GM23338 (cell line): Measurements from ENCODE around the gene XXYLT1.
"Not testable (repeated sequence)": the region's sequence is repeated elsewhere in the genome, so short reads cannot be mapped to it uniquely, and the experiment has no call there.

Experiments
- CREB1 ChIP-seq: fragments of 250-450 bp; sonication (Bioruptor Pico); IDR thresholded peaks from 2 replicates; pipeline ENCODE4 v1.5.0; 2020; ENCODE audit warnings: low read depth, mild to moderate bottlenecking, moderate library complexity
- EZH2 ChIP-seq: fragments of 200-600 bp; sonication (generic); IDR thresholded peaks from one replicate; pipeline ENCODE4 v1.8.0; 2017; ENCODE audit warnings: antibody characterized with exemption, mild to moderate bottlenecking, low read depth; ENCODE audit not compliant: unreplicated experiment
- EZH2phosphoT487 ChIP-seq: fragments of 200-600 bp; sonication (generic); IDR thresholded peaks from one replicate; pipeline ENCODE4 v1.8.1; 2018; ENCODE audit warnings: antibody characterized with exemption; ENCODE audit not compliant: unreplicated experiment
- JUNB ChIP-seq: IDR thresholded peaks from one replicate; pipeline ENCODE4 v1.6.1; 2016; ENCODE audit warnings: antibody characterized with exemption; ENCODE audit not compliant: unreplicated experiment
- NANOG ChIP-seq: IDR thresholded peaks from 2 replicates; pipeline ENCODE4 v1.6.1; 2016; ENCODE audit warnings: antibody characterized with exemption, borderline replicate concordance
- POLR2AphosphoS5 ChIP-seq: IDR thresholded peaks from 2 replicates; pipeline ENCODE4 v1.6.1; 2016; ENCODE audit warnings: antibody characterized with exemption, low read depth
- STAT1 ChIP-seq: IDR thresholded peaks from one replicate; pipeline ENCODE4 v1.6.1; 2016; ENCODE audit warnings: antibody characterized with exemption; ENCODE audit not compliant: unreplicated experiment
- ZNF114 ChIP-seq: fragments of 250-450 bp; sonication (Bioruptor Pico); IDR thresholded peaks from 2 replicates; pipeline ENCODE4 v1.5.0; 2020; ENCODE audit warnings: mild to moderate bottlenecking, moderate library complexity
- ZNF331 ChIP-seq: fragments of 250-450 bp; sonication (Bioruptor Pico); IDR thresholded peaks from 2 replicates; pipeline ENCODE4 v1.5.0; 2020; ENCODE audit warnings: low read depth, mild to moderate bottlenecking, moderate library complexity
- TF ChIP-seq, protein P1 (sequence below): IDR thresholded peaks from one replicate; pipeline ENCODE4 v1.6.1; 2018; ENCODE audit warnings: antibody characterized with exemption; ENCODE audit not compliant: unreplicated experiment
- TF ChIP-seq, protein P2 (sequence below), 2 experiments: fragments of 200-600 bp in 1 of 2; sonication (generic) in 1 of 2; conservative IDR thresholded peaks; 2 replicates each; pipeline versions ENCODE4 v1.5.1 to v1.6.1; 2016 to 2017; ENCODE audit warnings: antibody characterized with exemption in 2 of 2, low read depth in 2 of 2, mild to moderate bottlenecking in 2 of 2, moderate library complexity in 1 of 2
- TF ChIP-seq, protein P3 (sequence below): IDR thresholded peaks from 2 replicates; pipeline ENCODE4 v1.6.1; 2016; ENCODE audit warnings: antibody characterized with exemption

DNA sequence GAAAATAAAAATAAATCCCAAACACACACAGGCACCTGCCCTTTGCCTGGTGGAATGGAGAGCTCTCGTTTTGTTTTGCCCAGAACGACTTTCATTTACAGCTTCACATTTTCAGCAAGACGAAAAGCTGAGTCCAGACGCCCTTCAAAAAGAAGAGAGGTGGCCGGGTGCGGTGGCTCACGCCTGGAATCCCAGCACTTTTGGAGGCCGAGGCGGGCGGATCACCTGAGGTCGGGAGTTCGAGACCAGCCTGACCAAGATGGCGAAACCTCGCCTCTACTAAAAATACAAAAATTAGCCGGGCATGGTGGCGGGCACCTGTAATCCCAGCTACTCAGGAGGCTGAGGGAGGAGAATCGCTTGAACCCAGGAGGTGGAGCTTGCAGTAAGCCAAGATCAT lies 163.9 kb downstream of the XXYLT1 start:
- not testable (repeated sequence) for TF ChIP-seq STAT1; EZH2; POLR2AphosphoS5; NANOG; EZH2phosphoT487; CREB1 (CRISPR knock-in tag); JUNB; ZNF331 (CRISPR knock-in tag); ZNF114 (CRISPR knock-in tag)
- TF ChIP-seq, protein P1, sequence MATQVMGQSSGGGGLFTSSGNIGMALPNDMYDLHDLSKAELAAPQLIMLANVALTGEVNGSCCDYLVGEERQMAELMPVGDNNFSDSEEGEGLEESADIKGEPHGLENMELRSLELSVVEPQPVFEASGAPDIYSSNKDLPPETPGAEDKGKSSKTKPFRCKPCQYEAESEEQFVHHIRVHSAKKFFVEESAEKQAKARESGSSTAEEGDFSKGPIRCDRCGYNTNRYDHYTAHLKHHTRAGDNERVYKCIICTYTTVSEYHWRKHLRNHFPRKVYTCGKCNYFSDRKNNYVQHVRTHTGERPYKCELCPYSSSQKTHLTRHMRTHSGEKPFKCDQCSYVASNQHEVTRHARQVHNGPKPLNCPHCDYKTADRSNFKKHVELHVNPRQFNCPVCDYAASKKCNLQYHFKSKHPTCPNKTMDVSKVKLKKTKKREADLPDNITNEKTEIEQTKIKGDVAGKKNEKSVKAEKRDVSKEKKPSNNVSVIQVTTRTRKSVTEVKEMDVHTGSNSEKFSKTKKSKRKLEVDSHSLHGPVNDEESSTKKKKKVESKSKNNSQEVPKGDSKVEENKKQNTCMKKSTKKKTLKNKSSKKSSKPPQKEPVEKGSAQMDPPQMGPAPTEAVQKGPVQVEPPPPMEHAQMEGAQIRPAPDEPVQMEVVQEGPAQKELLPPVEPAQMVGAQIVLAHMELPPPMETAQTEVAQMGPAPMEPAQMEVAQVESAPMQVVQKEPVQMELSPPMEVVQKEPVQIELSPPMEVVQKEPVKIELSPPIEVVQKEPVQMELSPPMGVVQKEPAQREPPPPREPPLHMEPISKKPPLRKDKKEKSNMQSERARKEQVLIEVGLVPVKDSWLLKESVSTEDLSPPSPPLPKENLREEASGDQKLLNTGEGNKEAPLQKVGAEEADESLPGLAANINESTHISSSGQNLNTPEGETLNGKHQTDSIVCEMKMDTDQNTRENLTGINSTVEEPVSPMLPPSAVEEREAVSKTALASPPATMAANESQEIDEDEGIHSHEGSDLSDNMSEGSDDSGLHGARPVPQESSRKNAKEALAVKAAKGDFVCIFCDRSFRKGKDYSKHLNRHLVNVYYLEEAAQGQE = not testable (repeated sequence)
- TF ChIP-seq, protein P2, sequence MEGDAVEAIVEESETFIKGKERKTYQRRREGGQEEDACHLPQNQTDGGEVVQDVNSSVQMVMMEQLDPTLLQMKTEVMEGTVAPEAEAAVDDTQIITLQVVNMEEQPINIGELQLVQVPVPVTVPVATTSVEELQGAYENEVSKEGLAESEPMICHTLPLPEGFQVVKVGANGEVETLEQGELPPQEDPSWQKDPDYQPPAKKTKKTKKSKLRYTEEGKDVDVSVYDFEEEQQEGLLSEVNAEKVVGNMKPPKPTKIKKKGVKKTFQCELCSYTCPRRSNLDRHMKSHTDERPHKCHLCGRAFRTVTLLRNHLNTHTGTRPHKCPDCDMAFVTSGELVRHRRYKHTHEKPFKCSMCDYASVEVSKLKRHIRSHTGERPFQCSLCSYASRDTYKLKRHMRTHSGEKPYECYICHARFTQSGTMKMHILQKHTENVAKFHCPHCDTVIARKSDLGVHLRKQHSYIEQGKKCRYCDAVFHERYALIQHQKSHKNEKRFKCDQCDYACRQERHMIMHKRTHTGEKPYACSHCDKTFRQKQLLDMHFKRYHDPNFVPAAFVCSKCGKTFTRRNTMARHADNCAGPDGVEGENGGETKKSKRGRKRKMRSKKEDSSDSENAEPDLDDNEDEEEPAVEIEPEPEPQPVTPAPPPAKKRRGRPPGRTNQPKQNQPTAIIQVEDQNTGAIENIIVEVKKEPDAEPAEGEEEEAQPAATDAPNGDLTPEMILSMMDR (conservative IDR thresholded peaks at IDR 0.05; ENCODE audit: low read depth in 2 of 2) = not testable (repeated sequence)
- TF ChIP-seq, protein P3, sequence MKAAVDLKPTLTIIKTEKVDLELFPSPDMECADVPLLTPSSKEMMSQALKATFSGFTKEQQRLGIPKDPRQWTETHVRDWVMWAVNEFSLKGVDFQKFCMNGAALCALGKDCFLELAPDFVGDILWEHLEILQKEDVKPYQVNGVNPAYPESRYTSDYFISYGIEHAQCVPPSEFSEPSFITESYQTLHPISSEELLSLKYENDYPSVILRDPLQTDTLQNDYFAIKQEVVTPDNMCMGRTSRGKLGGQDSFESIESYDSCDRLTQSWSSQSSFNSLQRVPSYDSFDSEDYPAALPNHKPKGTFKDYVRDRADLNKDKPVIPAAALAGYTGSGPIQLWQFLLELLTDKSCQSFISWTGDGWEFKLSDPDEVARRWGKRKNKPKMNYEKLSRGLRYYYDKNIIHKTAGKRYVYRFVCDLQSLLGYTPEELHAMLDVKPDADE = not testable (repeated sequence)
